Esophagus muscularis mucosa (tissue), 3 donors: ENCODE measurements around the gene SPDYE17.
"Not testable (repeated sequence)": the region's sequence is repeated elsewhere in the genome, so short reads cannot be mapped to it uniquely, and the experiment has no call there.

Experiments used
- POLR2A ChIP-seq: fragments of 450-650 bp; IDR thresholded peaks from one replicate; pipeline ENCODE4 v1.6.1; 2017; ENCODE audit warnings: antibody characterized with exemption, moderate library complexity, mild to moderate bottlenecking, low read depth
- POLR2AphosphoS5 ChIP-seq, 2 donors: sonication (generic); formaldehyde crosslinking; IDR thresholded peaks; one replicate each; pipeline ENCODE4 v1.6.1; 2017; ENCODE audit warnings: antibody characterized with exemption in 2 of 2
- TF ChIP-seq, protein P1 (sequence below), 3 experiments: fragments of 200-600 bp in 2 of 3; fragments of 450-650 bp in 1 of 3; sonication (generic) in 2 of 3; IDR thresholded peaks; one replicate each; pipeline ENCODE4 v1.5.1; 2017 to 2019; ENCODE audit warnings: antibody characterized with exemption in 3 of 3, mild to moderate bottlenecking in 2 of 3, moderate library complexity in 1 of 3

DNA sequence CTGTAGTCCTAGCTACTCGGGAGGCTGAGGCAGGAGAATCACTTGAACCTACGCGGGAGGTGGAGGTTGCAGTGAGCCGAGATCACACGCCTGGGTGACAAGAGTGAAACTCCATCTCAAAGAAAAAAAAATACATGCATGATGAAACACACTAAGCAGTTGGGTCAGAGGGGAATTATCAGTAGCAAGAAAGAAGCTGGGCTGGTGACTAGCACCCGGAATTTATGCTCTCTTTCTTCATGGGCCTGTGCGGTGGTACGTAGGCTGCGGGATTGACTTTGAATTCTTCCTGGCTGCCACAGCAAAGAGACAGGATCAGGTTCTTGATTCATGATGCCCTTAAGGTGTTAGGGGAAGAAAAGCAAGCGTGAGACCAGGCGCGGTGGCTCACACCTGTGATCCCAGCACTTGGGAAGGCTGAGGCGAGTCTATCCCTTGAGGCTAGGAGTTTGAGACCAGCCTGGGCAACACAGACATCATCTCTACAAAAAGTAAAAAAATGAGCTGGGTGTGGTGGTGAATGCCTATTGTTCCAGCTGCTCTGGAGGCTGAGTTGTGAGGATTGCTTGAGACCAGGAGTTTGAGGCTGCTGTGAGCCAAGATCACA is 54.3 kb downstream of the SPDYE17 start:
- not testable (repeated sequence) for TF ChIP-seq POLR2A; POLR2AphosphoS5 (IDR thresholded peaks at IDR 0.05)
- TF ChIP-seq, protein P1, sequence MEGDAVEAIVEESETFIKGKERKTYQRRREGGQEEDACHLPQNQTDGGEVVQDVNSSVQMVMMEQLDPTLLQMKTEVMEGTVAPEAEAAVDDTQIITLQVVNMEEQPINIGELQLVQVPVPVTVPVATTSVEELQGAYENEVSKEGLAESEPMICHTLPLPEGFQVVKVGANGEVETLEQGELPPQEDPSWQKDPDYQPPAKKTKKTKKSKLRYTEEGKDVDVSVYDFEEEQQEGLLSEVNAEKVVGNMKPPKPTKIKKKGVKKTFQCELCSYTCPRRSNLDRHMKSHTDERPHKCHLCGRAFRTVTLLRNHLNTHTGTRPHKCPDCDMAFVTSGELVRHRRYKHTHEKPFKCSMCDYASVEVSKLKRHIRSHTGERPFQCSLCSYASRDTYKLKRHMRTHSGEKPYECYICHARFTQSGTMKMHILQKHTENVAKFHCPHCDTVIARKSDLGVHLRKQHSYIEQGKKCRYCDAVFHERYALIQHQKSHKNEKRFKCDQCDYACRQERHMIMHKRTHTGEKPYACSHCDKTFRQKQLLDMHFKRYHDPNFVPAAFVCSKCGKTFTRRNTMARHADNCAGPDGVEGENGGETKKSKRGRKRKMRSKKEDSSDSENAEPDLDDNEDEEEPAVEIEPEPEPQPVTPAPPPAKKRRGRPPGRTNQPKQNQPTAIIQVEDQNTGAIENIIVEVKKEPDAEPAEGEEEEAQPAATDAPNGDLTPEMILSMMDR (IDR thresholded peaks at IDR 0.05), result not testable (repeated sequence)
